ENCODE measurements around the gene PLEKHJ1.

DNA sequence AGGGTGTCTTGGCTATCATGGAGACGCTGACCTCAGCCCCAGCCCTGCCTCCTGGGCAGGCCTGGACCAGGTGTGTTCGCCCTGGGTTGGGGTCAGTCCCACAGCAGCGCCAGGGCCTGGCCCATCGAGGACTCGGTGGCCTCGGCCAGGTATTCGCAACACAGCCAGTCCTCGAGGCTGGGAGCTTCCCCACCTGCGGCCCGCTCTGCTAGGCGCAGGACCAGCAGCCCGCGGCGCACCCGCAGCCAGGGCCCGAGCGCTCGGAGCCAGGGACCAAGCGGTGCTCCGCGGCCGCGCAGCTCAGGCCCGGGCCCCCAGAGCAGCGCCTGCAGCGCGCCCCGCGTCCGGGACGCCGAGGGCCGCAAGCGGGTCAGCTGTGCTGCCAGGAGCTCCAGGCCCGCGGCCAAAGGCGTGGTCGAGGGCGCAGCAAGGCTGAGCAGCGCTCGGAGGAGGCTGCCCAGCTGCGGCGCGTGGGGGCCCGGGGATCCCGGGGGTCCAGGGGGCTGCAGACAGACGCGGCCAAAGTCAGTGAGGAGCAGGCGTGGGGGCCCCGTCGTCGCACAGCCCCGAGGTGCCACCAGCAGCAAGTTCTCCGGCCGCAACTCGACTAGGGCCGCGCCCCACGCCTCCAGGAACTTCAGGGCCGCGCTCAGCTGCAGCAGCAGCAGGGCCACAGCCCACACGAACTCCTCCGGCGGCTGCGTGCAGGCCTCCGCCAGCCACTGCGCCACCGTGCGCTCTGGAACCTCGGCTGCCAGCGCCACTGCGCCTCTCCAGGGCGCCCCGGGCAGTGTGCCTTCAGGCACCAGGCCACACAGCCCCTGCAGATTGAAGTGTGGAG, 39.7 kb upstream of the PLEKHJ1 start:
- TF ChIP-seq POLR2AphosphoS5 (IDR thresholded peaks at IDR 0.05) (no peak), CTCF (IDR thresholded peaks at IDR 0.05) (no peak), POLR2A (IDR thresholded peaks at IDR 0.05) (no peak)
